GM12878 (cell line): Measurements from ENCODE around the gene ZNF567. TPM values are rescaled to one million over a fixed set of nuclear protein-coding genes. Genes with fewer than 3 reads are reported as not detected.

Experiments used
- ATAC-seq: fragments of 200-7000 bp; cut with Tn5 transposase; 3 replicates; pipeline ENCODE4 v1.9.1; 2020; ENCODE audit warnings: mild to moderate bottlenecking, moderate library complexity
- BruUV-seq: library from RNA; stranded (reverse); fragments of 400-500 nt; replicated peaks from 2 replicates; lab custom pipeline; 2021; lab: Mats Ljungman, UMichigan
- CTCF ChIA-PET: fragments of 300-600 bp; sonication (Branson Sonifier 250); formaldehyde crosslinking; extraction: SDS; loops from one replicate; lab custom pipeline; 2021; ENCODE audit warnings: inconsistent platforms; lab: Yijun Ruan, JAX
- POLR2A ChIA-PET: fragments of 350-600 bp; formaldehyde crosslinking; extraction: SDS; loops from one replicate; lab custom pipeline; 2021; ENCODE audit warnings: inconsistent platforms; lab: Charles Lee
- RAD21 ChIA-PET: fragments of 300-600 bp; sonication (Branson Sonifier 250); formaldehyde crosslinking; loops from one replicate; lab custom pipeline; 2023; ENCODE audit warnings: antibody characterized with exemption; ENCODE audit not compliant: unreplicated experiment; lab: Charles Lee
- SMC1A ChIA-PET: fragments of 300-600 bp; sonication (Branson Sonifier 250); formaldehyde crosslinking; loops from one replicate; lab custom pipeline; 2023; ENCODE audit not compliant: unreplicated experiment, uncharacterized antibody; lab: Charles Lee
- DNase-seq: peaks from one replicate; pipeline ENCODE4 v3.0.0-alpha.2; 2011; ENCODE audit warnings: low read depth, low spot score
- FAIRE-seq: peaks from 3 replicates; lab custom pipeline; 2011; peaks lifted over from hg19 to GRCh38; lab: Jason Lieb, UNC
- H2AFZ ChIP-seq: 2 replicates; pipeline ENCODE4 v1.6.0; 2011; ENCODE audit warnings: low read depth, low read length, control low read depth; ENCODE audit not compliant: control insufficient read depth
- H3K27ac ChIP-seq: 2 replicates; pipeline ENCODE4 v1.5.1; 2011; ENCODE audit warnings: control low read depth; ENCODE audit not compliant: control insufficient read depth, insufficient read depth
- H3K27me3 ChIP-seq, 2 experiments: replicated peaks in 1 of 2; 2 replicates each; pipeline versions ENCODE4 v1.6.0 to v1.6.1; 2011; ENCODE audit warnings: low read length in 1 of 2; ENCODE audit not compliant: control insufficient read depth in 2 of 2, insufficient read depth in 2 of 2
- H3K36me3 ChIP-seq, 2 experiments: 2 replicates each; pipeline ENCODE4 v1.5.1; 2011; ENCODE audit warnings: low read length in 1 of 2; ENCODE audit not compliant: control insufficient read depth in 2 of 2, insufficient read depth in 2 of 2
- H3K4me1 ChIP-seq: 2 replicates; pipeline ENCODE4 v1.6.1; 2011; ENCODE audit warnings: mild to moderate bottlenecking, low read length, moderate library complexity, mixed read lengths; ENCODE audit not compliant: control insufficient read depth, insufficient read depth
- H3K4me2 ChIP-seq: 2 replicates; pipeline ENCODE4 v1.6.0; 2011; ENCODE audit warnings: control low read depth; ENCODE audit not compliant: control insufficient read depth, insufficient read depth
- H3K4me3 ChIP-seq: fragments of 200-600 bp; sonication (generic); 2 replicates; pipeline ENCODE4 v1.5.1; 2016
- H3K79me2 ChIP-seq: 2 replicates; pipeline ENCODE4 v1.6.0; 2011; ENCODE audit warnings: low read length; ENCODE audit not compliant: control insufficient read depth, insufficient read depth
- H3K9ac ChIP-seq: 2 replicates; pipeline ENCODE4 v1.8.0; 2011; ENCODE audit warnings: low read length, control low read depth, mixed read lengths; ENCODE audit not compliant: control insufficient read depth, insufficient read depth
- H3K9me3 ChIP-seq: replicated peaks from 3 replicates; pipeline ENCODE4 v1.5.1; 2011; ENCODE audit warnings: mild to moderate bottlenecking, low read length; ENCODE audit not compliant: control insufficient read depth, insufficient read depth
- H4K20me1 ChIP-seq: 2 replicates; pipeline ENCODE4 v1.6.0; 2011; ENCODE audit not compliant: control insufficient read depth, insufficient read depth
- BACH1 ChIP-seq: fragments of 450-650 bp; IDR thresholded peaks from 2 replicates; pipeline ENCODE4 v1.6.1; 2017; ENCODE audit warnings: mild to moderate bottlenecking, borderline replicate concordance
- CBFB ChIP-seq: IDR thresholded peaks from 2 replicates; pipeline ENCODE4 v1.6.1; 2016; ENCODE audit warnings: antibody characterized with exemption, low read depth
- CHD4 ChIP-seq: fragments of 200-600 bp; sonication (generic); IDR thresholded peaks from 2 replicates; pipeline ENCODE4 v1.6.1; 2016; ENCODE audit warnings: mild to moderate bottlenecking
- CREM ChIP-seq: IDR thresholded peaks from 2 replicates; pipeline ENCODE4 v1.6.1; 2014; ENCODE audit warnings: antibody characterized with exemption, low read depth
- EP300 ChIP-seq, 2 experiments: fragments of 150-350 bp in 1 of 2; IDR thresholded peaks; 2 replicates each; pipeline ENCODE4 v1.6.1; 2011 to 2012; ENCODE audit warnings: low read depth in 2 of 2, low read length in 2 of 2, borderline replicate concordance in 1 of 2, improper control_type of control experiment in 1 of 2, inconsistent platforms in 1 of 2; ENCODE audit not compliant: control insufficient read depth in 1 of 2
- KDM1A ChIP-seq: fragments of 200-600 bp; sonication (generic); IDR thresholded peaks from 2 replicates; pipeline ENCODE4 v1.6.1; 2016; ENCODE audit warnings: borderline replicate concordance
- PAX5 ChIP-seq: IDR thresholded peaks from 2 replicates; pipeline ENCODE4 v1.6.1; 2011; ENCODE audit warnings: low read depth, low read length, borderline replicate concordance
- POLR2AphosphoS2 ChIP-seq: IDR thresholded peaks from 2 replicates; pipeline ENCODE4 v1.6.1; 2011; ENCODE audit warnings: low read depth, mild to moderate bottlenecking, low read length, improper control_type of control experiment, moderate library complexity
- RELA ChIP-seq: fragments of 450-650 bp; IDR thresholded peaks from 2 replicates; pipeline ENCODE4 v1.8.0; 2014; ENCODE audit warnings: borderline replicate concordance; ENCODE audit not compliant: partially characterized antibody
- ZNF274 ChIP-seq: IDR thresholded peaks from one replicate; pipeline ENCODE4 v1.8.0; 2011; ENCODE audit not compliant: insufficient read length, insufficient read depth
- in situ Hi-C: fragments of 300-500 bp; cut with MboI; formaldehyde crosslinking; loops from 9 replicates; pipeline ENCODE4 v1.14.3; 2018; ENCODE audit warnings: mixed read lengths
- intact Hi-C: fragments of 100-400 bp; cut with micrococcal nuclease; formaldehyde crosslinking; loops from one replicate; pipeline ENCODE4 v1.14.2; 2022; ENCODE audit not compliant: unreplicated experiment
- polyA plus RNA-seq, 11 experiments: library from polyadenylated mRNA; depleted of rRNA in 4 of 11; unstranded in 6 of 11; stranded (reverse) in 5 of 11; fragments of >200 nt; fragmentation: Nextera tagmentation in 4 of 11; fragmentation: Illumina TruSeq in 1 of 11; extraction: Ambion mirVana in 4 of 11; extraction: Trizol in 1 of 11; gene quantifications; 1 replicate in 1 of 11; 2 replicates in 10 of 11; pipeline versions ENCODE4 v1.2.1 to v1.2.3, GENCODE V29; 2011 to 2016; ENCODE audit warnings: inconsistent platforms in 2 of 11, missing spikeins in 2 of 11, low read depth in 1 of 11
- total RNA-seq, 4 experiments: library from RNA; depleted of rRNA in 3 of 4; stranded (reverse); fragments of >200 nt in 3 of 4; fragmentation: Illumina TruSeq in 1 of 4; extraction: Trizol in 1 of 4; gene quantifications; 2 replicates each; pipeline versions ENCODE4 v1.2.1 to v1.2.3, GENCODE V29; 2013 to 2021
- TF ChIP-seq, protein P1 (sequence below): fragments of 450-650 bp; IDR thresholded peaks from 2 replicates; pipeline ENCODE4 v1.6.1; 2017; ENCODE audit warnings: mild to moderate bottlenecking, moderate library complexity
- TF ChIP-seq, protein P2 (sequence below), 3 experiments: IDR thresholded peaks in 2 of 3; conservative IDR thresholded peaks in 1 of 3; 2 replicates each; pipeline ENCODE4 v1.5.1; 2011; ENCODE audit warnings: low read depth in 3 of 3, low read length in 3 of 3, mild to moderate bottlenecking in 3 of 3, control low read depth in 2 of 3, moderate library complexity in 2 of 3, inconsistent platforms in 1 of 3, mixed read lengths in 1 of 3; ENCODE audit not compliant: control insufficient read depth in 2 of 3, insufficient read depth in 1 of 3; ENCODE audit errors: extremely low read depth in 1 of 3
- TF ChIP-seq, protein P3 (sequence below): fragments of 450-650 bp; IDR thresholded peaks from 2 replicates; pipeline ENCODE4 v1.6.1; 2016; ENCODE audit warnings: mild to moderate bottlenecking
- TF ChIP-seq, protein P4 (sequence below): fragments of 450-650 bp; IDR thresholded peaks from 2 replicates; pipeline ENCODE4 v1.6.1; 2018; ENCODE audit warnings: mild to moderate bottlenecking, low read depth, moderate library complexity; ENCODE audit not compliant: partially characterized antibody

Gene ZNF567
- total and polyA plus RNA-seq, 10 of the 15 experiments (the other 5 are each of a cell fraction or from before 2014, with no cell fraction given), result 4.9 to 11.9 (median 8.7) TPM

DNA sequence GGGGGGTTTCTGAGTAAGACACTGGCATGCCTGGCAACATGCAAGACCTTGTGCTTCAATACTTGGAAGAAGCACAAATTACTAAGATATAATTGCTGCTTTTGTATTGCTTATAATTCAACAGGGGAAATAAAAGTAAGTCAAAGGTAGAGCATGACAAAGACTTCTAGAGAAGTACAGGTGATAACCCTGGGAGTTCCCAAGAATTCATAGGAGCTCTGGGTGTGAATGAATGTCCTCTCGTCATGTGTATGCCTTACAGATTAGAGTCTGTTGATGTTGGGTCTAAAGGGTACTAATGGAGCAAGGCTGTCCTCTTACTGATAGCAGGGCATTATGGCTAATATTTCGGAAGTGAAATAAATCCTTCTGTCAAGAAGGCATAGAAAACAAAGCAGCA is 13.2 kb upstream of the ZNF567 start (continued):
- TF ChIP-seq KDM1A (no peak), ZNF274 (no peak)
- TF ChIP-seq, protein P1, sequence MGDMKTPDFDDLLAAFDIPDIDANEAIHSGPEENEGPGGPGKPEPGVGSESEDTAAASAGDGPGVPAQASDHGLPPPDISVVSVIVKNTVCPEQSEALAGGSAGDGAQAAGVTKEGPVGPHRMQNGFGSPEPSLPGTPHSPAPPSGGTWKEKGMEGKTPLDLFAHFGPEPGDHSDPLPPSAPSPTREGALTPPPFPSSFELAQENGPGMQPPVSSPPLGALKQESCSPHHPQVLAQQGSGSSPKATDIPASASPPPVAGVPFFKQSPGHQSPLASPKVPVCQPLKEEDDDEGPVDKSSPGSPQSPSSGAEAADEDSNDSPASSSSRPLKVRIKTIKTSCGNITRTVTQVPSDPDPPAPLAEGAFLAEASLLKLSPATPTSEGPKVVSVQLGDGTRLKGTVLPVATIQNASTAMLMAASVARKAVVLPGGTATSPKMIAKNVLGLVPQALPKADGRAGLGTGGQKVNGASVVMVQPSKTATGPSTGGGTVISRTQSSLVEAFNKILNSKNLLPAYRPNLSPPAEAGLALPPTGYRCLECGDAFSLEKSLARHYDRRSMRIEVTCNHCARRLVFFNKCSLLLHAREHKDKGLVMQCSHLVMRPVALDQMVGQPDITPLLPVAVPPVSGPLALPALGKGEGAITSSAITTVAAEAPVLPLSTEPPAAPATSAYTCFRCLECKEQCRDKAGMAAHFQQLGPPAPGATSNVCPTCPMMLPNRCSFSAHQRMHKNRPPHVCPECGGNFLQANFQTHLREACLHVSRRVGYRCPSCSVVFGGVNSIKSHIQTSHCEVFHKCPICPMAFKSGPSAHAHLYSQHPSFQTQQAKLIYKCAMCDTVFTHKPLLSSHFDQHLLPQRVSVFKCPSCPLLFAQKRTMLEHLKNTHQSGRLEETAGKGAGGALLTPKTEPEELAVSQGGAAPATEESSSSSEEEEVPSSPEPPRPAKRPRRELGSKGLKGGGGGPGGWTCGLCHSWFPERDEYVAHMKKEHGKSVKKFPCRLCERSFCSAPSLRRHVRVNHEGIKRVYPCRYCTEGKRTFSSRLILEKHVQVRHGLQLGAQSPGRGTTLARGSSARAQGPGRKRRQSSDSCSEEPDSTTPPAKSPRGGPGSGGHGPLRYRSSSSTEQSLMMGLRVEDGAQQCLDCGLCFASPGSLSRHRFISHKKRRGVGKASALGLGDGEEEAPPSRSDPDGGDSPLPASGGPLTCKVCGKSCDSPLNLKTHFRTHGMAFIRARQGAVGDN, result no peak

DNA sequence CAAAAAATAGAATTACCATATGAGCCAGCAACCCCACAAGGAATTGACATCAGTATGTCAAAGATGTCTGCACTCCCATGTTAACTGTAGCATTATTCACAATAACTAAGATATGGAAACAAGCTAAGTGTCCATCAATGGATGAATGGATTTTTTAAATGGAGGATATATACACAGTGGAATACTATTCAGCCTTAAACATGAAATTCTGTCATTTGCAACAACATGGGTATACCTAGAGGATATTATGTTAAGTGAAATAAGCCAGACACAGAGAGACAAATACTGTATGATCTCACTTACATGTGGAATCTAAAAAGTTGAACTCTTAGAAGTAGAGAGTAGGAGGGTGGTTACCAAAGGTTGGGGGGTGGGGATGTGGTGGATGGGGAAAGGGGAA is 8.0 kb upstream of the ZNF567 start:
- Histone ChIP-seq H2AFZ (no peak overlapping the region), H3K4me3 (no peak overlapping the region), H3K36me3 (no peaks in the 10 kb centered on the region; a peak in 1 of 4 replicates), H3K9me3 (peaks cover 5% of the 10 kb centered on the region; the same call in 2 of the 3 replicates), H3K4me2 (no peak overlapping the region), H3K27me3 (no peaks in the 10 kb centered on the region), H3K27ac (no peak overlapping the region), H3K4me1 (no peaks in the 10 kb centered on the region), H3K9ac (no peak overlapping the region), H3K79me2 (no peaks in the 10 kb centered on the region), H4K20me1 (no peaks in the 10 kb centered on the region)
- DNase-seq (no peak), FAIRE-seq (no peak), ATAC-seq (no peak)
- RAD21 ChIA-PET, result no interaction called here
- intact Hi-C loops, result no loop called here
- POLR2A ChIA-PET, result no interaction called here
- in situ Hi-C loops, result no loop called here
- BruUV-seq, result no TSS peak
- SMC1A ChIA-PET, result no interaction called here
- CTCF ChIA-PET, result no interaction called here
- TF ChIP-seq PAX5 (no peak), RELA (no peak), EP300 (IDR thresholded peaks at IDR 0.05; ENCODE audit: borderline replicate concordance in 1 of 2, control insufficient read depth in 1 of 2, low read depth in 2 of 2, low read length in 2 of 2) (no peak), CBFB (no peak), CREM (no peak), CHD4 (no peak), POLR2AphosphoS2 (no peak), BACH1 (no peak)
- TF ChIP-seq, protein P2, sequence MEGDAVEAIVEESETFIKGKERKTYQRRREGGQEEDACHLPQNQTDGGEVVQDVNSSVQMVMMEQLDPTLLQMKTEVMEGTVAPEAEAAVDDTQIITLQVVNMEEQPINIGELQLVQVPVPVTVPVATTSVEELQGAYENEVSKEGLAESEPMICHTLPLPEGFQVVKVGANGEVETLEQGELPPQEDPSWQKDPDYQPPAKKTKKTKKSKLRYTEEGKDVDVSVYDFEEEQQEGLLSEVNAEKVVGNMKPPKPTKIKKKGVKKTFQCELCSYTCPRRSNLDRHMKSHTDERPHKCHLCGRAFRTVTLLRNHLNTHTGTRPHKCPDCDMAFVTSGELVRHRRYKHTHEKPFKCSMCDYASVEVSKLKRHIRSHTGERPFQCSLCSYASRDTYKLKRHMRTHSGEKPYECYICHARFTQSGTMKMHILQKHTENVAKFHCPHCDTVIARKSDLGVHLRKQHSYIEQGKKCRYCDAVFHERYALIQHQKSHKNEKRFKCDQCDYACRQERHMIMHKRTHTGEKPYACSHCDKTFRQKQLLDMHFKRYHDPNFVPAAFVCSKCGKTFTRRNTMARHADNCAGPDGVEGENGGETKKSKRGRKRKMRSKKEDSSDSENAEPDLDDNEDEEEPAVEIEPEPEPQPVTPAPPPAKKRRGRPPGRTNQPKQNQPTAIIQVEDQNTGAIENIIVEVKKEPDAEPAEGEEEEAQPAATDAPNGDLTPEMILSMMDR (IDR thresholded peaks at IDR 0.05 in 2 of 3, conservative IDR thresholded peaks at IDR 0.05 in 1 of 3; ENCODE audit: control insufficient read depth in 2 of 3, extremely low read depth in 1 of 3, insufficient read depth in 1 of 3, low read depth in 3 of 3, low read length in 3 of 3), result no peak
- TF ChIP-seq, protein P3, sequence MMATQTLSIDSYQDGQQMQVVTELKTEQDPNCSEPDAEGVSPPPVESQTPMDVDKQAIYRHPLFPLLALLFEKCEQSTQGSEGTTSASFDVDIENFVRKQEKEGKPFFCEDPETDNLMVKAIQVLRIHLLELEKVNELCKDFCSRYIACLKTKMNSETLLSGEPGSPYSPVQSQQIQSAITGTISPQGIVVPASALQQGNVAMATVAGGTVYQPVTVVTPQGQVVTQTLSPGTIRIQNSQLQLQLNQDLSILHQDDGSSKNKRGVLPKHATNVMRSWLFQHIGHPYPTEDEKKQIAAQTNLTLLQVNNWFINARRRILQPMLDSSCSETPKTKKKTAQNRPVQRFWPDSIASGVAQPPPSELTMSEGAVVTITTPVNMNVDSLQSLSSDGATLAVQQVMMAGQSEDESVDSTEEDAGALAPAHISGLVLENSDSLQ, result no peak
- TF ChIP-seq, protein P4, sequence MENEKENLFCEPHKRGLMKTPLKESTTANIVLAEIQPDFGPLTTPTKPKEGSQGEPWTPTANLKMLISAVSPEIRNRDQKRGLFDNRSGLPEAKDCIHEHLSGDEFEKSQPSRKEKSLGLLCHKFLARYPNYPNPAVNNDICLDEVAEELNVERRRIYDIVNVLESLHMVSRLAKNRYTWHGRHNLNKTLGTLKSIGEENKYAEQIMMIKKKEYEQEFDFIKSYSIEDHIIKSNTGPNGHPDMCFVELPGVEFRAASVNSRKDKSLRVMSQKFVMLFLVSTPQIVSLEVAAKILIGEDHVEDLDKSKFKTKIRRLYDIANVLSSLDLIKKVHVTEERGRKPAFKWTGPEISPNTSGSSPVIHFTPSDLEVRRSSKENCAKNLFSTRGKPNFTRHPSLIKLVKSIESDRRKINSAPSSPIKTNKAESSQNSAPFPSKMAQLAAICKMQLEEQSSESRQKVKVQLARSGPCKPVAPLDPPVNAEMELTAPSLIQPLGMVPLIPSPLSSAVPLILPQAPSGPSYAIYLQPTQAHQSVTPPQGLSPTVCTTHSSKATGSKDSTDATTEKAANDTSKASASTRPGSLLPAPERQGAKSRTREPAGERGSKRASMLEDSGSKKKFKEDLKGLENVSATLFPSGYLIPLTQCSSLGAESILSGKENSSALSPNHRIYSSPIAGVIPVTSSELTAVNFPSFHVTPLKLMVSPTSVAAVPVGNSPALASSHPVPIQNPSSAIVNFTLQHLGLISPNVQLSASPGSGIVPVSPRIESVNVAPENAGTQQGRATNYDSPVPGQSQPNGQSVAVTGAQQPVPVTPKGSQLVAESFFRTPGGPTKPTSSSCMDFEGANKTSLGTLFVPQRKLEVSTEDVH, result no peak
